COLO829 (cell line): ENCODE measurements around the gene TNK1.

Source experiments
- DNase-seq: peaks from one replicate; pipeline ENCODE4 v3.0.0; 2012; ENCODE audit warnings: low spot score

TNK1 gene

DNA sequence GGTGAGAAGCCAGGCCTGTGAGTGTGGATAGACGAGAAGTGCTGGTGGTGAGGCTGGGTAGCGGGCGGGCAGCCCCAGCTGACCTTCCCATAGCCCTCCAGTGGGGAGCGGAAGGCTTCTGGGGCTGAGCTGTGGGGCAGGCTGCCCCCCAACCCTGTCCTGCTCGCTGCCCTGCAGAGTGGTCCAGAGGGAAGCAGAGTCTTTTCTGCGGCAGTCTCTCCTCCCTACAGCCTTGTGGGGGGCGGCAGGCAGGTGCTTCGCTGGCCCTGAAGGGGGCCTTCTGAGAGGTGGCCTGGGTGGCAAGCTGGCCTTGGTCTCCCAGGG is 30.5 kb downstream of the TNK1 start:
- no peak for DNase-seq

DNA sequence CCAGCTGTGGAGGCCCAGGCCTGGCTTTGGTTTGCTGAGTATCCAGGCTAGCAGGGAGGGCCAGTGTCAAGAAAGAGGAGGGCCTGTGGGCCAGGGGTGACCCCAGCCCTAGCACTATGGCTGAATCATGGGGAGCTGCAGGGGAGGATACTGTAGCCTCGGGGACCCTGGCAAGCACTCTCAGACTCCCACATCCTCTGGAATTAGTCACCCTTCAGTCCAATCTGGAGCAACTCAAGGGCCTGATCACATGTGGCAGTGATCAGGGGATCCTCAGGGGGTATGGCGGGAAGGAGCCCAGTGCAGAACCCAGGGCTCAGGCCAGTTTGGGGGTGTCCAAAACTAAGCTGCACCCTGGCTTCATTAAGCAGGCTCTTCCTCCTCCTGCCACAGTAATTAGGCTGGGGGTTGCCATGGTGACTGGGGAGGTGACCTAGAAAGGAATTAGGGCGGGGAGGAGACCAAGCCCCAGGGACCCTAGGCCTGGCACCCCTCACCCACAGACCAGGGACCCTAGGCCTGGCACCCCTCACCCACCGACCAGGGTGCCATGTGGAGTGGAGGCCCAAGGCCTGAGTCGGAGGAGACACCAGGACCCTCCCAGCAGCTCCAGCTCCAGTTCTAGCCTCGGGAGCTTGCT is 32.6 kb downstream of the TNK1 start:
- no peak for DNase-seq

DNA sequence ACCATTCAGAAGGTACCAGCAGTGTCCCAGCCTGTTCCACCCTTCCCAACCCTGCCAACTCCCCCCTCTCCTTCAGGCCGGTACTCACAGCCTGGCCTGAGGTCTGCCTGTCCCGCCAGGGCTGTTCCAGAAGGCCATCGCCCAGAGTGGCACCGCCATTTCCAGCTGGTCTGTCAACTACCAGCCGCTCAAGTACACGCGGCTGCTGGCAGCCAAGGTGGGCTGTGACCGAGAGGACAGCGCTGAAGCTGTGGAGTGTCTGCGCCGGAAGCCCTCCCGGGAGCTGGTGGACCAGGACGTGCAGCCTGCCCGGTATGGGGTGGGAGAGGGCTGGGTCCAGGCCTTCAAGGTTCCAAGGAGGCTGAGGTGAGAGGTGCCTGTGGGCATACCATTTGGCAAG is 33.9 kb downstream of the TNK1 start:
- no peak for DNase-seq

DNA sequence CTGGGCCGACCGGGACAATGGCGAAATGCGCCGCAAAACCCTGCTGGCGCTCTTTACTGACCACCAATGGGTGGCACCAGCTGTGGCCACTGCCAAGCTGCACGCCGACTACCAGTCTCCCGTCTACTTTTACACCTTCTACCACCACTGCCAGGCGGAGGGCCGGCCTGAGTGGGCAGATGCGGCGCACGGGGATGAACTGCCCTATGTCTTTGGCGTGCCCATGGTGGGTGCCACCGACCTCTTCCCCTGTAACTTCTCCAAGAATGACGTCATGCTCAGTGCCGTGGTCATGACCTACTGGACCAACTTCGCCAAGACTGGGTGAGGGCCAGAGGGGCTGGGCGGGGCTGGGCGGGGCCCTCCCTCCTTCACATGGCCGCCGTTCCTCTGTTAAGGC is 34.9 kb downstream of the TNK1 start:
- no peak for DNase-seq

DNA sequence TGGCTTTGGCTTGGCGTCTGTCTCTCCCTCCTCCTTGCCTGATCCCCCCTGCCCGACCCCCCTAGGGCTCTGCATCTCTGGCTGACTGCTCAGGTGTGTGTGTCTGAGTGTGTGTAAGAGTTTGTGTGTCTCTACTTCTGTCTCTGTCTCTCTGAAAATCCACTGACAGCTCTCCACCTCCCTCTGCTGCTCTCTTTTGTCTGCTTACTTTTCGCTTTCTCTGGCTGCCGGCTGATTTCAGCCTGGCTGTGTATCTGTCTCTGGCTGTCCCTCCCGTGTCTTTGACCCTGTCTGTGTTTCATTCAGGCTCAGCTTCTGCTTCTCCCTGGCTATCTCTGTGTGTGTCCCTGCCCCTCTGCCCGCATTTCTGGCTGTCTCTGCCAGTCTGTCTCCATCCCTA is 35.4 kb downstream of the TNK1 start:
- DNase-seq, result no peak

DNA sequence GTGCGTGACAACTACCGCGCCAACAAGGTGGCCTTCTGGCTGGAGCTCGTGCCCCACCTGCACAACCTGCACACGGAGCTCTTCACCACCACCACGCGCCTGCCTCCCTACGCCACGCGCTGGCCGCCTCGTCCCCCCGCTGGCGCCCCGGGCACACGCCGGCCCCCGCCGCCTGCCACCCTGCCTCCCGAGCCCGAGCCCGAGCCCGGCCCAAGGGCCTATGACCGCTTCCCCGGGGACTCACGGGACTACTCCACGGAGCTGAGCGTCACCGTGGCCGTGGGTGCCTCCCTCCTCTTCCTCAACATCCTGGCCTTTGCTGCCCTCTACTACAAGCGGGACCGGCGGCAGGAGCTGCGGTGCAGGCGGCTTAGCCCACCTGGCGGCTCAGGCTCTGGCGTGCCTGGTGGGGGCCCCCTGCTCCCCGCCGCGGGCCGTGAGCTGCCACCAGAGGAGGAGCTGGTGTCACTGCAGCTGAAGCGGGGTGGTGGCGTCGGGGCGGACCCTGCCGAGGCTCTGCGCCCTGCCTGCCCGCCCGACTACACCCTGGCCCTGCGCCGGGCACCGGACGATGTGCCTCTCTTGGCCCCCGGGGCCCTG is 36.3 kb downstream of the TNK1 start:
- DNase-seq, result no peak

DNA sequence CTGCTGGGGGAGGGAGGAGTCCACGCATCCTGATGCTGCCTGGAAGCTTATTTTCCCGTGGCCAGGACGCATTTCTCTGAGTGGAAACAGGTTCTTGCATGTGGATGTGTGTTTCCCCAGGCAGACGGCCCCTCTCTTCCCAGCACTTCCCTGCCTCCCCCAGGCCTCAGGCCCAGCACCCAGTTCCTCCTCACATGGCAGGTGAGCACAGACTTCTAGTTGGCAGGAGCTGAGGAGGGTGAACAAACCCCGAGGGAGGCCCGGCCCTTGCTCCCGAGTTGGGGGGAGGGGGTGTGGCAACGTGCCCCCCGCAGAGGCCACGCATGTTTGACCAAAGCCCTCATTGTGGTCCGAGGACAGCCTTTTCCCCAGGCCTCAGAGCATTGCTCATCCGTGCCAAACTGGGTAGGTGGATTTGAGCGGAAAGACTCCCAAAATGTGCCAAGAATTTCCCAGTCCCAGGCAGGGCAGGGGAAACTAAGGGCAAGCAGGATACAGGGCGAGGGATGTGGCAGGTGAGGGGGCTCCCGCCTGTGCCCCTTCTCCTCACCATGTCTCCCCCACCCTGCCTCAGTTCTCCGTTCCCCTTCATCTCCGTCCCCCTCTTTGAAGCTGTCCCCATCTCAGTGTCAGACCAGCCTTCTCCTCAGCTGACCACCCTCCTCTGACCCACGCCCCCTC is 37.7 kb downstream of the TNK1 start:
- DNase-seq, result no peak

DNA sequence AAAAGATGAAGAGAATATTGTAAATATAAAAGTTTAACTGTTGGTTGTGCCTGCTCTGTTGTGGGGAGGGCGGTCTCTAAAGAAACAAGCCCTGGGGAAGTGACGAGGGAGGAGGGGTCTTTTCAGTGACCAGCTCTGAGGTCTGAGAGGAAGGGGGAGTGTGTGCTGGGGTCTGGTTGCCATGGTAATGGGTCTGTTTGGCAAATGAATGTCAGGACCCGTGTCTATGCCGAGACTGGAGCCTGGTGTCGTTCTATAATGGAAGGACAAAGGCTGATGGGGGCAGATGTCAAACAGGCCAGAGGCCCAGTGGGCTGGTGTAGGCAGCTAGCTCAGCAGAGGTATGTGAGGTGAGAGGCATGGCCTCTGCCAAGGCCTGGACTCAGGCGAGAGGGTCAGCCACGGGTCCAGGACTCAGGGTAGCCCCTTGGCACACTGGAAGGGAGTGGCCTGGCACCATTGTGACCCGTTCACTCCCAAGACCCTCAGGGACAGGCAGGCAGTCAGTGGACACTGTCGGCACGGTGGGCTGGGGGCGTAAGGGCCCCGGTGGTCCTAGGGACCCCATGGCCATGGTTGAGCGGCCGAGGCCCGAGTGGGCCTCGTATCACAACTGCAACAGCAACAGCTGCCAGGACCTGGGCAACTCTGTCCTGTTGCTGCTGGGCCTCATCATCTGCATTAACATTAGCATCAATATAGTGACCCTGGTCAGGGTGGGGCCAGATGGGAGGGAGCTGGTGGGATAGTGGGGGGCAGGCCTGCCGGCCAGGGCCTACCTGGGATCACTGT is 39.1 kb downstream of the TNK1 start, which contains the start of gene SPEM1:
Gene SPEM1, plus strand, starts transcription at position 506 of the 792 bp plus-strand sequence. Its CDS starts 61 bp downstream, at position 567.
- DNase-seq, result no peak

DNA sequence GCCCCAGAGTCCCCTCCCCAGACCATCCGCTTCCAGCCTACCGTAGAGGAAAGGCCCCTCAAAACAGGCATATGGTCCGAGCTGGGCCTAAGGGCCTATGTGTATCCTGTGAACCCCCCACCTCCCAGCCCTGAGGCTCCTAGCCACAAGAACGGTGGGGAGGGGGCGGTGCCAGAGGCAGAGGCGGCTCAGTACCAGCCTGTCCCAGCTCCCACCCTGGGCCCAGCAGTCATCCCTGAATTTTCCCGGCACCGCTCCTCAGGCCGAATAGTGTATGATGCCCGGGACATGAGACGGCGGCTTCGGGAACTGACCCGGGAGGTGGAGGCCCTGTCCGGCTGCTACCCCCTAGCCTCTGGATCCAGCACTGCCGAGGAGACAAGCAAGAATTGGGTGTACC is 40.3 kb downstream of the TNK1 start:
- no peak for DNase-seq

DNA sequence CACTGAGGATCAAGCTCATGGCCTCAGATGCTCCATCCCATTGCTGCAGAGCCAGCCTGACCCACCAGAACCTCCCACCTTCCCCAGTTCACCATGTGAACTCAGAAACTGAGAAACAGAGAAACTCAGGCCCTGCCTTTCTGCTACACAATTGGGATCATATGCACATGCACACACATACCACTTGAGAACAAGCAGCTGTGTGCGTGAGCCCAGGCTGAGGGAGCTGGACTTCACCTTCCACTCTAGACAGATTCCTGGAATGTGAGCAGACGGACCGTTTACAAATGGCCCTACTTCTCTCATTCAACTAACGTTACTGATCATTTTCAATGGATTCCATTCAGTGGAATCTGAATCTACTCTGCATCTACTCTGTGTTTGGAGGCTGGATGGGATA is 42.8 kb downstream of the TNK1 start:
- DNase-seq, result no peak

DNA sequence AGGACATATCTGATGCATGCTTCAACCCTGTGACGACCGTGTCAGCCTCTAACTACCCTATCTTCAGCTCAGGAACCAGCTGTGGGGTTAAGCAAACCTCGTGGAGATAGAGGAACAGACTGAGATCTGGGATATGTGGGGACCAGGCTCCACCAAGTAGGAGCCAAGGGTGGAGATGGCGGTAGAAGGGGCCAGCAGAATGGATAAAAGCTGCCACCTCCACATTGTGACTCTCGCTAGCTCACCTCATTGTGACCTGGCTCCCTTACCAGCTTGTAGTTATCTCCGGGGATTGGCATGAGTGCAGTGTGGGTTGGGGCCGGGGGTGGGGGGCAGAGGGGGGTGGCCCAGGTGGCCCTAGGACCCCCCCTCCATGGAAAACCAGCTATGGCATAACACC is 44.4 kb downstream of the TNK1 start, which contains the start of gene SPEM2:
Gene SPEM2, plus strand, starts transcription at position 301 of the 400 bp plus-strand sequence. Its CDS starts 73 bp downstream, at position 374.
- no peak for DNase-seq

DNA sequence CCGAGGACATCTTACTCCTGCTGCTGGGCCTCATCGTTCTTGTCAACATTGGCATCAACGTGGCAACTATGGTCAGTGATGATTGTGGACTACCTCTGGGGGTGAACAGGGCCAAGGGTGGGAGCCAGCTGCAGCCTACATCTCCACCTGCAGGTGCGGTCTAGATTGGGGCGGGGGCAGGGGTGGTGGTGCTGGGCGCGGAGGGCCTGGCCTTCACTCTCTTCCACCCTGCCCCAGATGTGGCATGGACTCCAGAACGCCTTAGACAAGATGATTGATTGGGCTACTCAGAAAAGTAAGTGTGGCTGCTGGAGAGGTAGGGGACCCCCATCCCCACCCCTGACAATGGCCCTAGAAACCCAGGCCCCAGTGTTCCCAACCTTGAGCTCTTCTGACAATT is 44.9 kb downstream of the TNK1 start:
- no peak for DNase-seq

DNA sequence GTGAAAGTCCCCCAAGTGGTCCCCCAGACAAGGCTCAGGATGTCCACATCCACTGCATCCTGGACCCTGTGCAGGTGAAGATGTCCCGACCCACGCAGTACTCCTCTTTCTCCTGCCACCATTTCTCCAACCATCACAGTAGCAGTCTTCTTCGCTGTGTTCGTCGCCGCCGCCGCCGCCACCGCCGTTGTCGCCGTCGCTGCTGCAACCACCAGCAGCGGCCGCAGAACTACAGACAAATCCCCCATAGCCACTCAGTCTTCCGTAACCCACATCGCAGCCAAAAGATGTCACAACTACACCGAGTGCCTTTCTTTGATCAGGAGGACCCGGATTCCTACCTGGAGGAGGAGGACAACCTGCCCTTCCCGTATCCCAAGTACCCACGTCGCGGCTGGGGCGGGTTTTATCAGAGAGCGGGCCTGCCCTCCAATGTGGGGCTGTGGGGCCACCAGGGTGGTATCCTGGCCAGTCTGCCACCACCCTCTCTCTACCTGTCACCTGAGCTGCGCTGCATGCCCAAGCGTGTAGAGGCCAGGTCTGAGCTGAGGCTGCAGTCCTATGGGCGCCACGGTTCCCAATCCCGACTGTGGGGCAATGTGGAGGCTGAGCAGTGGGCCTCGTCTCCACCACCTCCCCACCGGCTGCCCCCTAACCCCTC is 45.4 kb downstream of the TNK1 start:
- no peak for DNase-seq

DNA sequence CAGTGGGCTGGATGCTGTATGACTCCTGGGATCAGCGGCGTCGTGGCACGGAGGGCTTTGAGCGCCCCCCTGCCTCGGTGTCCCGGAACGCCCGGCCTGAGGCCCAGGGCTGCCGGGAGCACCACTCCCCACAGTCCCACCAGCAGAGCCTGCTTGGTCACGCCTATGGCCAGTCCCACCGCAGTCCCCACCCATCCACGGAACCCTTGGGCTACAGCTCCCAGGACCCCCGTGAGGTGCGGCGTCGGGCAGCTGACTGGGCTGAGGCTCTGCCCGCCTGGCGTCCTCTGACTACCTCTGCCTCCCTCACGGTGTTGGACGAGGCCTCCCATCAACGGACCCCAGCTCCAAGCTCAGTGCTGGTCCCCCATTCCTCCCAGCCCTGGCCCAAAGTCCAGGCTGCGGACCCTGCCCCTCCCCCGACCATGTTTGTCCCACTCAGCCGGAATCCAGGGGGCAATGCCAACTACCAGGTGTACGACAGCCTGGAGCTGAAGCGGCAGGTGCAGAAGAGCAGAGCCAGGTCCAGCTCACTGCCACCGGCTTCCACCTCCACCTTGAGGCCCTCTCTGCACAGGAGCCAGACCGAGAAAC is 46.1 kb downstream of the TNK1 start:
- no peak for DNase-seq

DNA sequence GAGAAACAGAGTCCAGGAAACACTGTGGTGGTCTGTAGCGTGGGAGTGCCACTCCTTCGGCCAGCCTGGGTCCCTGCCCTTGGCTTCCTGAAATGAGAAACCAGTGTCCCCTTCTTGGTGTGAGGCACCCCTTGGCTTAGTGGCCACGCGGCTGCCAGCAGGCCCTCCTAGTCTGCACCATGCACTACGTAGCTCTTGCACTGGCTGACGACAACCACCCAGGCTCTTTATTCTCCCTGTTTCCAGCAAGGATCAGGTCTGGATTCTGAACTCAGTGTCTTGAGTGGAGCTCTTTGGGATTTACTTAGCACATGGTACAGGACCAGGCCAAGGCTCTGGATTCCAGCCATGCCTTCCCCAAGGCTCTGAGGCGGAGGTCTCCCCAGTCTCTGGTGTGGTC is 46.7 kb downstream of the TNK1 start:
- DNase-seq, result no peak

DNA sequence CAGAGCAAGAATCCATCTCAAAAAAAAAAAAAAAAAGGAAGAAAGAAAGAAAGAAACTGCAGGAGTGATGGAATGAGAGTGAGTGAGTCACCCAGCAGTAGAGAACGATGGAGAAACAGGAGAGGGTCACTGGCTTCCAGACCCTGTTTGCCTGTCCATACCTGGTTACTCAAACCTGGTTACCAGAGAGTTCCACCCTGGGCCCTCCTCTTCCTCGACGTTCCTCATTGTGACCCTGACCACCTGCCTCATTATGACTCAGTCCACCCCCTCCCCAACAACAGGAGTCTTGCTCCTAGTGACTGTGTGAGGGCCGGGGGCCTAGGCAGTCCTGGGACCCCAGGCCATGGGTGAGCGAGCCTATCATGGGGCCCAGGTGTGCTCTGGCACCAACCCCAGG is 47.7 kb downstream of the TNK1 start, which contains the start of gene SPEM3:
Gene SPEM3, plus strand, starts transcription at position 301 of the 400 bp plus-strand sequence. Its CDS starts 46 bp downstream, at position 347.
- no peak for DNase-seq

DNA sequence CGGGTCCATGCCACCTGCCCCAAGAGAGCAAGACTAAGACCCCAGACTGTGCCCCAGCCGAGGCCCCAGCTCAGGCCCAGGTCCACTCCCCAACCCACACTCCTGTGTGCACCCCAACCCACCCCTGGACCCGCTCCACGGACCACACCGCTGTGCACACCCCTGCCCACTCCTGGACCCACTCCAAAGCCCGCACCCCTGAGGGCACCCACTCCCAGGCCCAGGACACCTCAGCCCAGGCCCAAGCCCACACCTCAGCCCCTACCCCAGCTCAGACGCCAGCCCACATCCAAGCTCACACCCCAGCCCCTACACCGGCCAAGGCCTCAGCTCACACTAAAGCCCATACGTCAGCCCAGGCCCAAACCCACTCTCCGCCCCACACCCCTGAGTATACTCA is 48.8 kb downstream of the TNK1 start:
- DNase-seq, result no peak

DNA sequence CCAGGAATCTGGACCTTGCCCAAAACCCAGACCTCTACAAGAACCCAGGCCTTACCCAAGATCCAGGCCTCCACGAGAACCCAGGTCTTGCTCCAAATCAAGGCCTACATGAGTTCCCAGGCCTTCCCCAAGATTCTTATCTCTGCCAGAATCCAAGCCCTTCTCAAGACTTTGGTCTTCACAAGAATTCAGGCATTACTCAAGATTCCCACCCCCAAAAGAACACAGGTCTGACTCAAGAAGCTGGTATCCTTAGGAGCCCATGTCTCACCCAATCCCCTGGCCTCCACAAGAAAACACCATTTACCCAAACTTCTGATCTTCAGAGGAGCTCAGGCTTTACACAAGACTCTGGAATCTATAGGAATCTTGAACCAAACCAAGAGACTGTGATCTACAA is 50.3 kb downstream of the TNK1 start:
- no peak for DNase-seq

DNA sequence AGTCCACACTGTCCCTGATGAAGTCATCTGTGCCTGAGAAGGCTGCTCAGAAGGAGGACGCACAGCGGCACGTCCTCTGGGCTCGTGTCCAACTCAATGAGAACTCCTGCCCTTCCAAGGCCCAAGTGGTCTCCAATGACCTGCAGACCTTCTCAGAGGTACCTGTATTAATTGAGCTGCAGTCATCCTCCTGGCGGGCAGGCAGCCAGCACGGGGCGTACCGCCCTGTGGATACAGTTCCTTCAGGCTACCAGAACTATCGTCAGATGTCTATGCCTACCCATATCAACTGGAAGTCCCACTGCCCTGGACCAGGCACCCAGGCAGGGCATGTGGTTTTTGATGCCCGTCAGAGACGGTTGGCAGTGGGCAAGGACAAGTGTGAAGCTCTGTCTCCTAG is 51.4 kb downstream of the TNK1 start:
- DNase-seq, result no peak

DNA sequence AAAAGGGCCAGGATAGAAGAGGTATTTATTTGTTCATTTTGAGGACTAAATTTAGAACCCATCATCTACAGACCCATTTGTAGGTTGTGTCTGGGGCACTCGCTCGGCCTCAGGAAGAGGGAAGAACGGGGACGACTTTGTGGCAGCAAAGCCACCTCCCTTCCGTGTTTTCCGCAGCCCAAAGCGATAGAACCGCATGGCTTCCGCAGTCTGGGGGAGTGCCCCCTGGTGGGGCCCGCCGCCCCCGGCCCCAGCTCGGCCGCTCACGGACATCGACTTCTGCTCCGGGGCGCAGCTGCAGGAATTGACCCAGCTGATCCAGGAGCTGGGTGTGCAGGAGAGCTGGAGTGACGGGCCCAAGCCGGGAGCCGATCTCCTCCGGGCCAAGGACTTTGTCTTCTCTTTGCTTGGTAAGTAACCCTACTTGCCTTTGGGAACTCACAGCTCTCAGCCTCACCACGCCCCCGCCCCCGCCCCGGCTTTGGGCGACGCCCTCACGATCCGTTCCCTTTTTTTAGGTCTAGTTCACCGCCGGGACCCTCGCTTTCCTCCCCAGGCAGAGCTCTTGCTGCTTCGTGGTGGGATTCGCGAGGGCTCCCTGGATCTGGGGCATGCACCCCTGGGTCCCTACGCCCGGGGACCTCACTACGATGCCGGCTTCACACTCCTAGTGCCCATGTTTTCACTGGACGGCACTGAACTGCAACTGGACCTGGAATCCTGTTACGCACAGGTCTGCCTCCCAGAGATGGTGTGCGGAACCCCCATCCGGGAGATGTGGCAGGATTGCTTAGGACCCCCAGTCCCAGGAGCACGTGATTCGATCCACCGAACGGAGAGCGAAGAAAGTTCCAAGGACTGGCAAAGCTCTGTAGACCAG is 55.0 kb downstream of the TNK1 start:
- no peak for DNase-seq
